DMS114 treated with DMSO at 0.1 percent for 48 hours (cell line): ENCODE data around the gene INHBC.
"Not testable (repeated sequence)": the region's sequence is repeated elsewhere in the genome, so short reads cannot be mapped to it uniquely, and the experiment has no call there.

Source experiments
- DNase-seq: peaks from one replicate; lab custom pipeline; 2025; ENCODE audit not compliant: unreplicated experiment; lab: John Stamatoyannopoulos, UW

INHBC gene

DNA sequence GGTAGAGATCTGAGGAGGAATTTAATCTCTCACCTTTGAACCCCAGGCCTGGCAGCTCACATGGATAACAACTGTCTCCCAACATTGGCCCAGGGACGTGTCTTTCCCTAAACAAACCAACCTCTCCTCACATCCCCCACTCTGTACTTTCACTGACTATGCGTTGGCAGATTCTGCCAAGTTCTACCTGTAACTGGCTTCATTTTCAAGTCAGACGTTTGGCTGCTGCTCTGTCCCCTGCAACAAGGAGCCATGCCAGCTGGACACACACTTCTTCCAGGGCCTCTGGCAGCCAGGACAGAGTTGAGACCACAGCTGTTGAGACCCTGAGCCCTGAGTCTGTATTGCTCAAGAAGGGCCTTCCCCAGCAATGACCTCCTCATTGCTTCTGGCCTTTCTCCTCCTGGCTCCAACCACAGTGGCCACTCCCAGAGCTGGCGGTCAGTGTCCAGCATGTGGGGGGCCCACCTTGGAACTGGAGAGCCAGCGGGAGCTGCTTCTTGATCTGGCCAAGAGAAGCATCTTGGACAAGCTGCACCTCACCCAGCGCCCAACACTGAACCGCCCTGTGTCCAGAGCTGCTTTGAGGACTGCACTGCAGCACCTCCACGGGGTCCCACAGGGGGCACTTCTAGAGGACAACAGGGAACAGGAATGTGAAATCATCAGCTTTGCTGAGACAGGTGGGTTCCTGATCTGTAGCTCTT, at the start of gene INHBC:
TSS of gene INHBC (plus strand) at position 268 of the 707 bp plus-strand sequence. CDS start at position 371, 103 bp downstream.
- no peak for DNase-seq

- no peak for DNase-seq
Observed at GRCh38 chr12:57385586-57385985, 49.0 kb upstream of the INHBC start.

GRCh38 chr12:57386187-57386720, 48.3 kb upstream of the INHBC start:
- DNase-seq = no peak

GRCh38 chr12:57388425-57388824, 46.2 kb upstream of the INHBC start:
- no peak for DNase-seq

- no peak for DNase-seq
Observed at GRCh38 chr12:57389033-57389432, 45.6 kb upstream of the INHBC start.

GRCh38 chr12:57390174-57390573, 44.4 kb upstream of the INHBC start:
- no peak for DNase-seq

DNA sequence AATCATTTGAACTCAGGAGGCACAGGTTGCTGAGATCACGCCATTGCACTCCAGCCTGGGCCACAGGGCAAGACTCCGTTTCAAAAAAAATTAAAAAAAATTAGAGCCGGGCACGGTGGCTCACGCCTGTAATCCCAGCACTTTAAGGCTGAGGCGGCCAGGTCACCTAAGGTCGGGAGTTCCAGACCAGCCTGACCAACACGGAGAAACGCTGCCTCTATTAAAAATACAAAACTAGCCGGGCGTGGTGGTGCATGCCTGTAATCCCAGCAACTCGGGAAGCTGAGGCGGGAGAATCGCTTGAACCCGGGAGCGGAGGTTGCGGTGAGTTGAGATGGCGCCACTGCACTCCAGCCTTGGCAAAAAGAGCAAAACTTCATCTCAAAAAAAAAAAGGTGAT, 39.5 kb upstream of the INHBC start:
- no peak for DNase-seq

GRCh38 chr12:57397441-57397840, 37.1 kb upstream of the INHBC start:
- DNase-seq = no peak

- not testable (repeated sequence) for DNase-seq
Observed at GRCh38 chr12:57399718-57400463, 34.7 kb upstream of the INHBC start.

- no peak for DNase-seq
Observed at GRCh38 chr12:57401165-57401564, 33.4 kb upstream of the INHBC start.

DNA sequence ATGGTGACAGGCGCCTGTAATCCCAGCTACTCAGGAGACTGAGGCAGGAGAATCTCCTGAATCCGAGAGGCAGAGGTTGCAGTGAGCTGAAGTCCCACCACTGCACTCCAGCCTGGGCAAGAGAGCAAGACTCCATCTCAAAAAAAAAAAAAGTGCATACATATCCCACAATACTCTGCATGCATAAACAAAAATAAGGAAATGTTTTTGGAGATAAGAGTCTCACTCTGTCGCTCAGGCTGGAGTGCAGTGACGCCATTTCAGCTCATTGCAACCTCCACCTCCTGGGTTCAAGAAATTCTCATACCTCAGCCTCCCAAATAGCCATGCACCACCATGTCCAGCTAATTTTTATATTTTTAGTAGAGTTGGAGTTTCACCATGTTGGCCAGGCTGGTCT, 32.4 kb upstream of the INHBC start:
- DNase-seq = not testable (repeated sequence)

DNA sequence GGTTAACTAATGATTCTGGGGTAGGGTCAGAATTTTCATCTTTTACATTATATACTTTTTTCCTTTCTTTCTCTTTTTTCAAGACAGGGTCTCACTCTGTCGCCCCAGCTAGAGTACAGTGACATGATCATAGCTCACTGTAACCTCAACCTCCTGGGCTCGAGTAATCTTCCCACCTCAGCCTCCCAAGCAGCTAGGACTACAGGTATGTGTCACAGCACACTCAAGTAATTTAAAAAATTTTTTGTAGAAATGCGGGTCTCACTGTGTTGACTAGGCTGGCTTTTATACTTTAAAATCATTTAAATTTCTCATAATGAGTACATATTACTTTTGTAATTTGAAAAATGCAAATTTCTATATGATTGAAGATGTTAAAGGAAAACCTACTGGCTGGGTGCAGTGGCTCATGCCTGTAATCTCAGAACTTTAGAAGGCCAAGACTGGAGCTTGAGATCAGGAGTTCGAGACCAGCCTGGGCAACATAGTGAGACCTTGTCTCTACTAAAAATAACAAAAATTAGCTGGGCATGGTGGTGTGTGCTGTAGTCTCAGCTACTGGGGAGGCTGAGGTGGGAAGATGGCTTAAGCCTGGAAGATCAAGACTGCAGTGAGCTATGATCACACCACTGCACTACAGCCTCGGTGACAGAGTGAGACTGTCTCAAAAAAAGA, 29.5 kb upstream of the INHBC start:
- DNase-seq = no peak

- no peak for DNase-seq
Observed at GRCh38 chr12:57410534-57410933, 24.1 kb upstream of the INHBC start.

DNA sequence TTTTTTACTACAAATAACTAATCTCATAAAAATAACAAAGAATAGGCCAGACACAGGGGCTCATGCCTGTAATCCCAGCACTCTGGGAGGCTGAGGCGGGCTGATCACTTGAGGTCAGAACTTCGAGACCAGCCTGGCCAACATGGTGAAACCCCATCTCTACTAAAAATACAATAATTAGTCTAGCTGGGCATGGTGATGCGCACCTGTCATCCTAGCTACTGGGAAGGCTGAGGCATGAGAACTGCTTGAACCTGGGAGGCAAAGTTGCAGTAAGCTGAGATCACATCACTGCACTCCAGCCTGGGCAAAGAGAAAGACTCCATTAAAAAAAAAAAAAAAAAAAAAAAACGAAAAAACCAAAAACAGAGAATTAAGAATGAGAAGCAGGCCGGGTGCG, 20.4 kb upstream of the INHBC start:
- DNase-seq = not testable (repeated sequence)

DNA sequence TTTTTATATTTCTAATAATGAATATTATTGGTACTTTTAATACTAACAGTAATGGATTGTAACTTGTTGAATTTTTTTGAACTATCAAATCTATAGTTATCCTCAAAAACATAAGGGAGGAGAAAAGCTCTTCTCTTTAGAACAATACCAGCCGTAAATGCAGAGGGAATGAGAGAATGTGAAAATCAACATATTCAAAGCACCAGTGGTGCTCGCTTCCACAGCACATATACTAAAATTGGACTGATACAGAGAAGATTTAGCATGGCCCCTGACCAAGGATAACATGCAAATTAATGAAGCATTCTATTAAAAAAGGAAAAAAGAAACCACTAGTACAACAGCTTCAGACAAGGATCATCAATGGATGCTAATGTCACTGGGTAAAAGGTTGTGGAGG, 19.5 kb upstream of the INHBC start:
- DNase-seq = no peak

- DNase-seq = no peak
Observed at GRCh38 chr12:57416039-57416996, 18.3 kb upstream of the INHBC start.

- no peak for DNase-seq
Observed at GRCh38 chr12:57418255-57418654, 16.3 kb upstream of the INHBC start.

- DNase-seq = no peak
Observed at GRCh38 chr12:57419495-57419894, 15.1 kb upstream of the INHBC start.

GRCh38 chr12:57420482-57420881, 14.1 kb upstream of the INHBC start:
- no peak for DNase-seq

- not testable (repeated sequence) for DNase-seq
Observed at GRCh38 chr12:57426948-57427347, 7.6 kb upstream of the INHBC start.

DNA sequence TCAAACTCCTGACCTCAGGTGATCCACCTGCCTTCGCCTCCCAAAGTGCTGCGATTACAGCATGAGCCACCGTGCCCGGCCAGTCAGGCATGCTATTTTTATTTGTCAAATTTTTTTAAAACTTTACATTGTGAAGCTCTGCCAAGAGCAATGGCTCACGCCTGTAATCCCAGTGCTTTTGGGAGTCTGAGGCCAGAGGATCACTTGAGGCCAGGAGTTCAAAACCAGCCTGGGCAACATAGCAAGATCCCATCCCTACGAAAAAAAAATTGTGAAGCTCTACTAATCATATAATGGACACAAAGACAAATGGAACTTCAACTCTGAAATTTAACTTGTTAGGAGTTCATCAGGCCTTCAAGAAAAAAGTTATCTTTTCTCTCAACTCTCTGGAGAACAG, 5.6 kb upstream of the INHBC start:
- no peak for DNase-seq
